Skeletal muscle tissue (tissue), 4 donors: ENCODE measurements around the gene ARHGAP6. TPM values are rescaled to one million over a fixed set of nuclear protein-coding genes. Genes with fewer than 3 reads are reported as not detected.

Experiments used
- H3K27ac ChIP-seq: one replicate; pipeline ENCODE4 v1.7.0; 2013; ENCODE audit warnings: mild to moderate bottlenecking, low read depth, low read length, inconsistent platforms
- H3K27me3 ChIP-seq, 3 donors: one replicate each; pipeline ENCODE4 v1.7.0; 2013; ENCODE audit warnings: low read length in 3 of 3; ENCODE audit not compliant: control insufficient read depth in 3 of 3, insufficient read depth in 3 of 3
- H3K36me3 ChIP-seq, 3 donors: one replicate each; pipeline ENCODE4 v1.7.0; 2013; ENCODE audit warnings: low read length in 3 of 3; ENCODE audit not compliant: control insufficient read depth in 3 of 3, insufficient read depth in 3 of 3
- H3K4me1 ChIP-seq, 3 donors: one replicate each; pipeline ENCODE4 v1.7.0; 2013; ENCODE audit warnings: low read length in 3 of 3, mild to moderate bottlenecking in 3 of 3; ENCODE audit not compliant: control insufficient read depth in 3 of 3, insufficient read depth in 3 of 3
- H3K4me3 ChIP-seq, 3 donors: one replicate each; pipeline ENCODE4 v1.7.0; 2013; ENCODE audit warnings: low read length in 3 of 3
- H3K9ac ChIP-seq, 3 donors: one replicate each; pipeline ENCODE4 v1.7.0; 2013; ENCODE audit warnings: low read length in 3 of 3, mild to moderate bottlenecking in 3 of 3, moderate library complexity in 2 of 3, low read depth in 1 of 3
- H3K9me3 ChIP-seq, 3 donors: one replicate each; pipeline ENCODE4 v1.7.0; 2013; ENCODE audit warnings: low read length in 3 of 3; ENCODE audit not compliant: control insufficient read depth in 3 of 3
- total RNA-seq: library from RNA; depleted of rRNA; stranded (reverse); fragments of >200 nt; gene quantifications from one replicate; pipeline ENCODE4 v1.2.3, GENCODE V29; 2014
- donor health status: Osteomylitis.

The ARHGAP6 gene
- total RNA-seq, 1 donor from 2014 or later: 8.4 TPM

DNA sequence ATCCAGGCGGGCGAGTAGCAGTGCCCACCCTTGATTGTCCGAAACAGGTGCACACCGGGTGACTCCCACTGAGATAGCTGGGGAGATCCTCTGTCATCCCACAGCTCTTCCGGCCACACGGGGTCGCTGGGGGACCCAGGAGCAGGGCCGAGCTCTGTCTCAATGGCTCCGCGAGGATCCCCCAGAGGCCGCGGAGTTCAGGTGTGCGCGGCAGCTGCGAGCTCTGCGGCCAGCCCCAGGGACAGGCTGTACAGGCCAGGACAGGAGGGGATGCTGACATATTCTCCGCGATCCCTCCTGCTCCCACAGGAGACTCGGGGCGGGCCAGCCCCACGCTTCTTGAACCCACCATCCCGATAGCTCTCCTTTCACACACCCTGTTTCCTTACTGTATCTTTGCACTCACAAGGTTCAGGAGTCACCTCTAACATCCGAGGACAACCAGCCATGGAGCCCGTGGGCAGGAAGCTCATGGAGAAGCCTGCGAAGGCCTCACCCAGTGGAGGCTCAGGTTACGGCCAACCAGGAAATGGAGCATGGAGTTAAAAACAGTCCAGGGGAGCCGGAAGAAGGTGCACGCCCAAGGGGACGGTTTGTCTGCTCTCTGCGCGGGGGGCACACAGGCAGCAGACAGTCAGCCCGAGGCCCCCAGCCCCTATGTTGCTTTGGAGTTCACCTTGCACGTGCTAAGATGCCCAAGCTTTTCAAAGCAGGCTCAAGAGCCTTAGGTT, 450.4 kb downstream of the ARHGAP6 start:
- no peaks in the 10 kb centered on the region for H3K4me1 ChIP-seq
- H3K9ac ChIP-seq: no peak overlapping the region
- H3K27ac ChIP-seq: no peak overlapping the region
- H3K4me3 ChIP-seq: no peak overlapping the region
- no peaks in the 10 kb centered on the region for H3K36me3 ChIP-seq
- no peaks in the 10 kb centered on the region for H3K27me3 ChIP-seq
- H3K9me3 ChIP-seq: no peaks in the 10 kb centered on the region

DNA sequence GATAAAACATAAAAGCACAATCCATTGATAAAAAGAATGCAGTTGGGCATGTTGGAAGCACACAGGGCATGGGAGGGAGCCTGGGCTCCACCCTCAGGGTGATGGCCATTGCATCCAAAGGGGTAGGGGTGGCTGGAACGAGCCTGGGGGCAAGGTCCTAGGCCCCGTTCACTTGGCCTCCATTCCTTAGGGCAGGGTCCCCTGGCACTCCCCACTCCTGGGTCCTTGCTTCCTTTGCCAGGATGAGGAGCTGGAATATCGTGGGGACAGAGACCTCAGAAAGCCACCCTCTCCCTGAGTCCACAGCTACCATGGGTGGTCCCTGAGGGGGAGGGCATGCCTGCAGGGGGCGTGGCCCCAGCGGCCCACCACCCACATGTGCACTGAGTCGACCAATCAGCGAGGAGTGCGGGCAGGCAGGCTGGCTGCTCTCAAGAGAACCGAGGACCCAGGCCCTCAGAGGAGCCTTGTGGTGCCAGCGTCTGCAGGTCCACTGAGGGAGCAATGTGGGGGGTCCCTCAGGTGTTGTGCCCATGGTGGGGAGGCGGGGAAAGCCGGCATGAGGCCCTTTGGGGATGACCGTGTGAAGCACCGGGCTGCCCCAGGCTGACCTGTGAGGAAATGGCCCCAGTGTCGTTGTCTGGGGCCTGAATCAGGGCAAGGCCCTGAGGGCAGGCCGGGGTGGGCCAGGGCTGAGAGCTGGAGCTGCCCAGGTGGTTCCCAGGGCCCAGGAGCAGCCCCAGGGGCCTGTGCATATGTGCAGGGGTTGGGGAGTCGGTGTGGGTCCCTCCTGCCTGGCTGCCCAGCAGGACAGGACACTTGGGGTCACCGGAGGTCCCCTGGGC, 451.2 kb downstream of the ARHGAP6 start:
- Histone ChIP-seq H3K4me3 (no peak overlapping the region), H3K36me3 (no peaks in the 10 kb centered on the region), H3K9me3 (no peaks in the 10 kb centered on the region), H3K27ac (no peak overlapping the region), H3K27me3 (no peaks in the 10 kb centered on the region), H3K4me1 (no peaks in the 10 kb centered on the region), H3K9ac (no peak overlapping the region)

DNA sequence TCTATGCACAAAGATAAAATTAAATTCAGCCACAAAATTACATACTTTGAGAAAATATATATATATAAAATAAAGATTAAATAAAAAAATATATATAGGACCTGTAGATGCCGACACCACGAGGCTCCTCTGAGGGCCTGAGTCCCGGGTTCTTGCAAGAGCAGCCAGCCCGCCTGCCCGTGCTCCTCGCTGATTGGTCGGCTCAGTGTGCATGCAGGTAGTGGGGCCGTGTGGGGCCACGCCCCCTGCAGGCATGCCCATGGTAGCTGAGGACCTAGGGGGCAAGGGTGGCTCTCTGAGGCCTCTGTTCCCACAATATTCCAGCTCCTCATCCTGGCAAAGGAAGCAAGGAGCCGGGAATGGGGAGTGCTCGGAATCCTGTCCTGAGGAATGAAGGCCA, 453.0 kb downstream of the ARHGAP6 start:
- H3K9ac ChIP-seq: no peak overlapping the region
- no peaks in the 10 kb centered on the region for H3K4me1 ChIP-seq
- no peaks in the 10 kb centered on the region for H3K27me3 ChIP-seq
- H3K27ac ChIP-seq: no peak overlapping the region
- H3K36me3 ChIP-seq: no peaks in the 10 kb centered on the region
- no peak overlapping the region for H3K4me3 ChIP-seq
- no peaks in the 10 kb centered on the region for H3K9me3 ChIP-seq

DNA sequence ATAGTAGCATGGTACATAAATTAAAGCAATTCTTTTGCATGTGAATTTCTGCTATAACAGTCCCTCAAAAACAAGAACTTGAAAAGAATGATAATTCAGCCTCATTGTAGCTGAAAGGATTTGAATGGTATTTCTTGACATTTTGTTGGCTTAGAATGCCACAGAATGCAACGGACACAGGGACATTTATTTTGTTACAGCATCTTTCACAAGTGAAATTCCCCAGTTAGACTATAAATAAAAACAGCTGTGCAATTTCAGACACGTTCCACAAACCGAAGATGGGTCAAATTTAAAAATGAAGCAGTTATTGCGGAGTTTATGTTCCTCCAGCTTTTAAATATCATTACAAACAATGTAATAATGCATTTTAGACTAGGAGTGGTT, 455.3 kb downstream of the ARHGAP6 start:
- no peak overlapping the region for H3K27ac ChIP-seq
- H3K36me3 ChIP-seq: no peaks in the 10 kb centered on the region
- no peaks in the 10 kb centered on the region for H3K4me1 ChIP-seq
- no peak overlapping the region for H3K9ac ChIP-seq
- no peaks in the 10 kb centered on the region for H3K27me3 ChIP-seq
- no peak overlapping the region for H3K4me3 ChIP-seq
- H3K9me3 ChIP-seq: no peaks in the 10 kb centered on the region

DNA sequence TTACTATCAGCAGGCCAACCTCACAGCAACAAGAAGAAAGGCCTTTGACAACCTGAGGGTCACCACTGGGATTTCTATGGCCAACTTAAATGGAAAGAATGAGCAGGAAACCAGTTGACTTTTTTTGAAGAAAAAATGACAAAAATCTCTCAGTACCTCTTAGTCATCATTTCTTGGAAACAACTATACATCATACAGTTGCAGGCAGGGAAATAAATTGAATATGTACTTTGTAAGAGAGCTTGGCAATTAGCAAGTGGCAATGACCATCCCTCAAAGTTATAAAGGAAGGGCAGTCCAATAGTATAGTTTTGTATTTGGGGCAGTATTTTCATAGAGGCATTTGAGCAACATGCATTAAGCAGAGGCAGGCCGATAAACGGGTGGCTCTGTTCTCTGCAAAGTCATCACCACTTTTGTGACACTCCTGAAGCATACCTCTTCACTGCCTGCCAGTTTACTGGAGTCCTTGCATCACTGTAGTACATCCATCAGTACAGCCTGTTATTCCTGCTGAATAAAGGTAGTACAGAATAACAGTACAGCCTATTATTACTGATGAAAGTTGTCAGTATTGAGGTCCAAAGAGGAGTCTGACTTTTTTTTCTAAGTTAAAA, 455.8 kb downstream of the ARHGAP6 start:
- Histone ChIP-seq H3K4me1 (no peaks in the 10 kb centered on the region), H3K9me3 (no peaks in the 10 kb centered on the region), H3K9ac (no peak overlapping the region), H3K27ac (no peak overlapping the region), H3K36me3 (no peaks in the 10 kb centered on the region), H3K4me3 (no peak overlapping the region), H3K27me3 (no peaks in the 10 kb centered on the region)

DNA sequence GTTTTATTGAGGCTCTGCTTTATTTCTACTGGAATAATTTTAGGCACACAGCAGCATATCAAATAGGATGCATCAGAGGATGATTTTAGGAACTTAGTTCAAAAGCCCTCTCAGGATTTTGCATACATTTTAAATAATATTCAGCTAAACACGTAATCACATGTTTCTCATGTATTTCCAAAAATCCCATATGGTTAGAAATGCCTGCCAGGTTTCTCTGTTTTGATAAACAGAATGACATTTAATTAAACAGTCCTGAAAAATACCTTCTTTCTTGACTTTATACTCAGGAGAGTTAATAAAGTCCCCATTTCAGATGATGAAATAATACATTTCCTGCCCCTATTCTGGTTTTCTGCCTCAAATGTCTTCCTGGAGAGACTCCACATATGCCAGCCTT, 459.0 kb downstream of the ARHGAP6 start:
- Histone ChIP-seq H3K4me3 (no peak overlapping the region), H3K27ac (no peak overlapping the region), H3K9ac (no peak overlapping the region), H3K27me3 (no peaks in the 10 kb centered on the region), H3K36me3 (no peaks in the 10 kb centered on the region), H3K4me1 (no peaks in the 10 kb centered on the region), H3K9me3 (no peaks in the 10 kb centered on the region)

DNA sequence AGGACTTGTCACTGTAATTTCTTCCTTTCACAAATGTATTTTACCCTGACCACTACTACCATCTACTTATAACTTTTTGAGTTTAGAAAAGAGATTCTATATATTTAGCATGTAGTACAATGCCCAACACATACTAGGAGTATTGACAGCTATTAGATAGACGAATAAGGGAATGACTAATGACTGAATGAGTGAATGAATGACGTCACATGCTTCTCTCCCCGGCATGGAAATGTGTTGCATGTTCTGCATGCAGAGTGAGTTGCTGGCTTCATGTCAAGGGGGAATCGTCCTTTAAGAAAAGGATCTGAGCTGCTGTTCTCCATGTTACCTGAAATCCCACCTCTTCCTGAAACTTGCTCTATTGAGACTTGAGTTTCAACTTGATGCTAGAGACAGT, 459.9 kb downstream of the ARHGAP6 start:
- no peak overlapping the region for H3K4me3 ChIP-seq
- no peak overlapping the region for H3K9ac ChIP-seq
- no peak overlapping the region for H3K27ac ChIP-seq
- no peaks in the 10 kb centered on the region for H3K27me3 ChIP-seq
- no peaks in the 10 kb centered on the region for H3K36me3 ChIP-seq
- H3K4me1 ChIP-seq: no peaks in the 10 kb centered on the region
- H3K9me3 ChIP-seq: no peaks in the 10 kb centered on the region

DNA sequence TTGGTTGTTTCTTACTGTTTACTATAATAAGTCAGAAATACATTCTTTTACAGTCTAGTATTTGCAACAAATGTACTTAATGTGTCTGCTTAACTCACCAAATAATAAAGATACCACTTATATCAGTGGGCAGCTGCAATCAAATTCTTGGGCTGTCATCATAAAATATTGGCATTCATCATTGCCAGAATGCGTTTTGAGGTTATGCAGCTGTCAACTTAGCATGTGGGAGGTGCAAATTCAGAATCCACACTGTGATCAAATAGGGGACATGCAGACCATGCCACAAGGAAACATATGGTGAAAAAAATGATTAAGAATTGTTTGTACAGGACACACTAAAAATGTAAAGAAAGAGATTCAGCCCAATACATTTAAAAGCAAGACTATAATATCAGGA, 468.0 kb downstream of the ARHGAP6 start:
- no peak overlapping the region for H3K27ac ChIP-seq
- no peaks in the 10 kb centered on the region for H3K9me3 ChIP-seq
- no peaks in the 10 kb centered on the region for H3K36me3 ChIP-seq
- no peak overlapping the region for H3K4me3 ChIP-seq
- no peaks in the 10 kb centered on the region for H3K27me3 ChIP-seq
- H3K4me1 ChIP-seq: no peaks in the 10 kb centered on the region
- H3K9ac ChIP-seq: no peak overlapping the region

DNA sequence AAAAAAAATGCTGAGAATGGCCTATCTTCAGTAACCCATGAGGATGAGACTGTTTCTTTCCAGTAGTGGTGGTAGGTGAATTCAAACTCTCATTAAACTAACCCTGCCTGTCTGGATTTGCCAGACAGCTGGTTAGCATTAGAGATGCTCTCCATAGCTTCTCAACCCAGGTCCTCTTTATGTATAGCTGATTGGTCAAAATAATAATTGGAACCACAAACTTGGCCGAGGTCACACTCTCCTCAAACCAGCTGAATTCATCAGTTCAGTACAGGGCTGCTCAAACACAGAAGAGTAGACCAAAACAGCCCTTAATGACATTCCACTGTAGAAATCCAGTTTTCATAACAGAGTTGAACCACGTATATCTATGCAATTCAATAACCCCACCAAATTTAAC, 469.2 kb downstream of the ARHGAP6 start:
- no peaks in the 10 kb centered on the region for H3K4me1 ChIP-seq
- H3K9ac ChIP-seq: no peak overlapping the region
- H3K4me3 ChIP-seq: no peak overlapping the region
- no peaks in the 10 kb centered on the region for H3K36me3 ChIP-seq
- no peak overlapping the region for H3K27ac ChIP-seq
- H3K27me3 ChIP-seq: no peaks in the 10 kb centered on the region
- H3K9me3 ChIP-seq: no peaks in the 10 kb centered on the region

DNA sequence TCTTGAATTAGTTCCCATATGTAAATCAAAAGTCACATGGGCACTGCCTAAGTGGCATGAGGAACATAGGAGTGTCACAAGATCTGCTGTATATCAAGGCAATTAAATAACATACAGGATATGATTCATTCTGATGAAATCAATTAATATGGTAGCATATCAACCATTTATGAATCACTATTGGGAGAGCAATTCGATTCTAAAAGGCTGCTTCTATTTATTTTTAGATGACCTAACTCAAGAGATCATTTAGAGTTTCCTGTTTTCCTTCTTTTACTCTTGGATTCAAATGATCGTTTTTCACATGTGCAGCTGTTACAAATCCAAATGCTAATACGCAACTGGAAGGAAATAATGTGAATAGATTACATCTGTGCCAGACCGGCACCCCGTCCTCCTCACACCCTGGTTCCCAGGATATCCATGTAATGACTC, 472.7 kb downstream of the ARHGAP6 start:
- Histone ChIP-seq H3K9me3 (no peaks in the 10 kb centered on the region), H3K27me3 (no peaks in the 10 kb centered on the region), H3K4me1 (no peaks in the 10 kb centered on the region), H3K36me3 (no peaks in the 10 kb centered on the region), H3K27ac (no peak overlapping the region), H3K9ac (no peak overlapping the region), H3K4me3 (no peak overlapping the region)
